ENCODE results near the gene YIPF6. TPM values are rescaled to one million over a fixed set of nuclear protein-coding genes. Genes with fewer than 3 reads are reported as not detected.
"Not testable (repeated sequence)": the region's sequence is repeated elsewhere in the genome, so short reads cannot be mapped to it uniquely, and the experiment has no call there.

YIPF6 gene
- polyA plus RNA-seq, 1 experiment: 14.7 TPM

DNA sequence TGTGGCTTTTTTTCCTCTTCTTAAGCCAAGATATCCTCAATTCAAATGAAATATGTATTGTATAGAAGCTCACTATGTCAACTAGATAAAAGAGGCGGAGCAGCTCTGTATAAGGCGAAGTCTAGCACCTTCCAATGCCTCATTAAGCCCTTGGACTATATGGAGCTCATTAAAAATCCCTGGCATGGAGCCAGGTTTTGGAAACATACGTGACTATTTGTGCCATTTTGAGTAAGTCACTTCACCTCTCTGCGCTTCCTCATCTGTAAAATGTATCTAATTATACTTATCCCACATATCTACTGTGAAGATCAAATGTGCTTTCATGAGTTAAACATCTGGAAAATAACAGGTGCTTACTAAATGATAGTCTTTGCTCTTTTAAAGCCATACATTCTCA is 57.2 kb downstream of the YIPF6 start:
- no peak for DNase-seq (ENCODE audit: low read depth)
- Histone ChIP-seq H3K4me3 (ENCODE audit: low read depth, low read length) (no peak overlapping the region), H3K36me3 (ENCODE audit: control insufficient read depth, insufficient read depth, low read length) (no peaks in the 10 kb centered on the region), H3K27me3 (ENCODE audit: control insufficient read depth, insufficient read depth, low read length) (no peaks in the 10 kb centered on the region)
- ChIA-PET CTCF (no interaction called here), POLR2A (no interaction called here)
- TF ChIP-seq, protein P1, sequence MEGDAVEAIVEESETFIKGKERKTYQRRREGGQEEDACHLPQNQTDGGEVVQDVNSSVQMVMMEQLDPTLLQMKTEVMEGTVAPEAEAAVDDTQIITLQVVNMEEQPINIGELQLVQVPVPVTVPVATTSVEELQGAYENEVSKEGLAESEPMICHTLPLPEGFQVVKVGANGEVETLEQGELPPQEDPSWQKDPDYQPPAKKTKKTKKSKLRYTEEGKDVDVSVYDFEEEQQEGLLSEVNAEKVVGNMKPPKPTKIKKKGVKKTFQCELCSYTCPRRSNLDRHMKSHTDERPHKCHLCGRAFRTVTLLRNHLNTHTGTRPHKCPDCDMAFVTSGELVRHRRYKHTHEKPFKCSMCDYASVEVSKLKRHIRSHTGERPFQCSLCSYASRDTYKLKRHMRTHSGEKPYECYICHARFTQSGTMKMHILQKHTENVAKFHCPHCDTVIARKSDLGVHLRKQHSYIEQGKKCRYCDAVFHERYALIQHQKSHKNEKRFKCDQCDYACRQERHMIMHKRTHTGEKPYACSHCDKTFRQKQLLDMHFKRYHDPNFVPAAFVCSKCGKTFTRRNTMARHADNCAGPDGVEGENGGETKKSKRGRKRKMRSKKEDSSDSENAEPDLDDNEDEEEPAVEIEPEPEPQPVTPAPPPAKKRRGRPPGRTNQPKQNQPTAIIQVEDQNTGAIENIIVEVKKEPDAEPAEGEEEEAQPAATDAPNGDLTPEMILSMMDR (IDR thresholded peaks at IDR 0.05; ENCODE audit: insufficient read depth, low read depth, low read length): no peak

DNA sequence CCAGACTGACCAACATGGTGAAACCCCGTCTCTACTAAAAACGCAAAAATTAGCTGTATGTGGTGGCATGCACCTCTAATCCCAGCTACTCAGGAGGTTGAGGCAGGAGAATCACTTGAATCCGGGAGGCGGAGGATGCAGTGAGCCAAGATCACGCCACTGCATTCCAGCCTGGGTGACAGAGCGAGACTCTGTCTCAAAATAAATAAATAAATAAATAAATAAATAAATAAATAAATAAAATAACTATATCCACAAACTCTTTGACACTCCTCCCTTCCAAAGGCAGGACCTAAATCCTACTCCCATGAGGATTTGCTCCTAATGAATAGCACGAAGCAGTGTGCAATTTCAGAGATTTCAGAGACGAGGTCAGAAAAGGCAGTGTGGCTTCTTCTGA is 58.3 kb downstream of the YIPF6 start:
- H3K36me3 ChIP-seq (ENCODE audit: control insufficient read depth, insufficient read depth, low read length); DNase-seq (ENCODE audit: low read depth); H3K4me3 ChIP-seq (ENCODE audit: low read depth, low read length); H3K27me3 ChIP-seq (ENCODE audit: control insufficient read depth, insufficient read depth, low read length); POLR2A ChIA-PET; CTCF ChIA-PET: not testable (repeated sequence)

DNA sequence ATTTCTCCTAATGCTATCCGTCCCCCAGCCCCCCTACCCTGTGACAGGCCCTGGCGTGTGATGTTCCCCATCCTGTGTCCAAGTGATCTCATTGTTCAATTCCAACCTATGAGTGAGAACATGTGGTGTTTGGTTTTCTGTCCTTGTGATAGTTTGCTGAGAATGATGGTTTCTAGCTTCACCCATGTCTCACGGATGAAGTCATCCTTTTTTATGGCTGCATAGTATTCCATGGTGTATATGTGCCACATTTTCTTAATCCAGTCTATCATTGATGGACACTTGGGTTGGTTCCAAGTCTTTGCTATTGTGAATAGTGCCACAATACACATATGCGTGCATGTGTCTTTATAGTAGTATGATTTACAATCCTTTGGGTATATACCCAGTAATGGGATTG is 61.1 kb downstream of the YIPF6 start:
- DNase-seq (ENCODE audit: low read depth); POLR2A ChIA-PET; CTCF ChIA-PET; H3K36me3 ChIP-seq (ENCODE audit: control insufficient read depth, insufficient read depth, low read length); H3K4me3 ChIP-seq (ENCODE audit: low read depth, low read length); H3K27me3 ChIP-seq (ENCODE audit: control insufficient read depth, insufficient read depth, low read length): not testable (repeated sequence)

DNA sequence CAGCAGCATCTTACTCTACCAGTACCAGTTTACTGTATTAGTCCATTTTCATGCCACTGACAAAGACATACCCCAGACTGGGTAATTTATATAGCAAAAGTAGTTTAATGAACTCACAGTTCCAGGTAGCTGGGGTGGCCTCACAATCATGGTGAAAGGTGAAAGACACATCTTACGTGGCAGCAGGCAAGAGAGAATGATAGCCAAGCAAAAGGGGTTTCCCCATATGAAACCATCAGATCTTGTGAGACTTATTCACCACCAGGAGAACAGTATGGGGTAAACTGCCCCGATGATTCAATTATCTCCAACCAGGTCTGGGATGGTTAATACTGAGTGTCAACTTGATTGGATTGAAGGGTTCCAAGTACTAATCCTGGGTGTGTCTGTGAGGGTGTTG is 69.3 kb downstream of the YIPF6 start:
- POLR2A ChIA-PET: no interaction called here
- CTCF ChIA-PET: no interaction called here

DNA sequence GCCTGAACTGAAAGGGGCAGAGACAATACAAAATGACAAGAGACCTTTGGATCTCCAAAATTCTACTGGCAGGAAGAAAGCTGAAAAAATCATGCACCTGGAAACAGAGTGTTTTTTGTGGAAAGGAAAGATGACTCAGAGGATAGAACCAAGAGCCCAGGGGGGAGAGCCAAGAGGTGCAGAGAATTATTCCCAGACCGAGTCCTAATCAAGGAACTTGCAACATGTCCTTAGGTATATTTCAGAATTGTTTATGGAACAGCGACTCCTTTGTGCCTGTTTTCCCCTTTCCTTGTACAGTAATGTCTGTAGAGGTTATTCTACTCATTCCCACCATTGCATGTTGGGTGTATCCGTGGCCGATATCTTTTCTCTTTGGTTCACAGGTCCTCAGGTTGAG is 71.7 kb downstream of the YIPF6 start:
- POLR2A ChIA-PET: no interaction called here
- Histone ChIP-seq H3K27me3 (ENCODE audit: control insufficient read depth, insufficient read depth, low read length) (no peaks in the 10 kb centered on the region), H3K36me3 (ENCODE audit: control insufficient read depth, insufficient read depth, low read length) (no peaks in the 10 kb centered on the region), H3K4me3 (ENCODE audit: low read depth, low read length) (no peak overlapping the region)
- no peak for DNase-seq (ENCODE audit: low read depth)
- TF ChIP-seq, protein P1 (IDR thresholded peaks at IDR 0.05; ENCODE audit: insufficient read depth, low read depth, low read length): no peak
- CTCF ChIA-PET: interaction anchor here (0.8 kb wide), 1 partner anchor 10 kb away, joined by 3 read pairs; no protein-coding TSS in a partner anchor

More for the DNA sequence above, 69.3 kb downstream of the YIPF6 start:
- no peak for DNase-seq (ENCODE audit: low read depth)
- TF ChIP-seq, protein P1 (IDR thresholded peaks at IDR 0.05; ENCODE audit: insufficient read depth, low read depth, low read length): no peak
- Histone ChIP-seq H3K27me3 (ENCODE audit: control insufficient read depth, insufficient read depth, low read length) (no peaks in the 10 kb centered on the region), H3K4me3 (ENCODE audit: low read depth, low read length) (no peak overlapping the region), H3K36me3 (ENCODE audit: control insufficient read depth, insufficient read depth, low read length) (no peaks in the 10 kb centered on the region)

DNA sequence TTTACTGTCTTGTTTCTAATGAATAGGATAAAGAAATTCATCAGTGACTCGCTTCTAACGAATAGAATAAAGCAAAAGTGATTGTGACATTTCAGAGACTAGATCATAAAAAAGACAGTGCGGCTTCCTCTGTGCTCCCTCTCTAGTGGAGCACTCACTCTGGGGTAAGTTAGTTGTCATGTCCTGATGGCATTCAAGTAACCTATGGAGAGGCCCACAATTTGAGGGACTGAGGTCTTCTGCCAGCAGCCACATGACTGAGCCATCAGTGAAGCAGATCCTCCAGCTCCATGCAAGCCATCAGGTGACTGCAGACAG is 72.4 kb downstream of the YIPF6 start:
- CTCF ChIA-PET: interaction anchor here (0.8 kb wide), 1 partner anchor 9 kb away, joined by 3 read pairs; no protein-coding TSS in a partner anchor
- Histone ChIP-seq H3K27me3 (ENCODE audit: control insufficient read depth, insufficient read depth, low read length) (no peaks in the 10 kb centered on the region), H3K36me3 (ENCODE audit: control insufficient read depth, insufficient read depth, low read length) (no peaks in the 10 kb centered on the region), H3K4me3 (ENCODE audit: low read depth, low read length) (no peak overlapping the region)
- TF ChIP-seq, protein P1 (IDR thresholded peaks at IDR 0.05; ENCODE audit: insufficient read depth, low read depth, low read length): no peak
- POLR2A ChIA-PET: no interaction called here
- DNase-seq (ENCODE audit: low read depth): no peak
